Right ventricle myocardium inferior (tissue), 1 donor: ENCODE data around the gene DRD3. TPM values are rescaled to one million over a fixed set of nuclear protein-coding genes. Genes with fewer than 3 reads are reported as not detected.

Experiments
- ATAC-seq: fragments of 200-7000 bp; cut with Tn5 transposase; one replicate; pipeline ENCODE4 v1.9.1; 2020; ENCODE audit warnings: mild to moderate bottlenecking, moderate library complexity
- DNase-seq: peaks from one replicate; pipeline ENCODE4 v3.0.0; 2021; ENCODE audit errors: missing footprints
- intact Hi-C: fragments of 100-400 bp; cut with DNase I; formaldehyde crosslinking; loops from one replicate; pipeline ENCODE4 v1.11.0; 2022
- long read RNA-seq: library from polyadenylated mRNA; unstranded; transcript quantifications from one replicate; pipeline ENCODE4 v2.0.0, GENCODE V29; 2021
- total RNA-seq: library from RNA; stranded (reverse); fragmentation: NEBNext Ultra II Directional; extraction: Animal tissue kit (Norgen Biotek cat#: 25700); gene quantifications from one replicate; pipeline ENCODE4 v1.2.1, GENCODE V29; 2021
- donor health status: DM: no; HTN: yes; CAD: no; lungs with severe emphysema.

DRD3 gene
- total RNA-seq = not detected
- long read RNA-seq = 0 reads

- DNase-seq (no peak), ATAC-seq (no peak)
- intact Hi-C loops = no loop called here
Observed at GRCh38 chr3:114178770-114179368, at the start of gene DRD3. Gene DRD3, minus strand, starts transcription at chr3:114179052. Its CDS starts 7,060 bp downstream, at chr3:114171992.

GRCh38 chr3:114227076-114227475 is 48.2 kb upstream of the DRD3 start:
- intact Hi-C loops = no loop called here
- ATAC-seq (no peak), DNase-seq (no peak)

- intact Hi-C loops = no loop called here
- DNase-seq (no peak), ATAC-seq (no peak)
Observed at GRCh38 chr3:114226313-114226712, 47.5 kb upstream of the DRD3 start.

- no peak for DNase-seq
- intact Hi-C loops = no loop called here
- ATAC-seq = no peak
Observed at GRCh38 chr3:114223143-114223542, 44.3 kb upstream of the DRD3 start.

- DNase-seq (no peak), ATAC-seq (no peak)
- intact Hi-C loops = no loop called here
Observed at GRCh38 chr3:114221881-114222264, 43.0 kb upstream of the DRD3 start.

GRCh38 chr3:114221165-114221880 is 42.5 kb upstream of the DRD3 start:
- intact Hi-C loops = no loop called here
- peak; percentile 96 for ATAC-seq
- DNase-seq = no peak

GRCh38 chr3:114219741-114220140 is 40.9 kb upstream of the DRD3 start:
- DNase-seq (no peak), ATAC-seq (no peak)
- intact Hi-C loops = no loop called here

GRCh38 chr3:114218578-114219185 is 39.8 kb upstream of the DRD3 start:
- intact Hi-C loops = no loop called here
- no peak for DNase-seq
- ATAC-seq = no peak

GRCh38 chr3:114218006-114218405 is 39.2 kb upstream of the DRD3 start:
- intact Hi-C loops = no loop called here
- ATAC-seq (no peak), DNase-seq (no peak)

GRCh38 chr3:114217266-114217665 is 38.4 kb upstream of the DRD3 start:
- DNase-seq (no peak), ATAC-seq (no peak)
- intact Hi-C loops = no loop called here

- ATAC-seq (no peak), DNase-seq (no peak)
- intact Hi-C loops = no loop called here
Observed at GRCh38 chr3:114216186-114216970, 37.5 kb upstream of the DRD3 start.

- DNase-seq = no peak
- intact Hi-C loops = no loop called here
- no peak for ATAC-seq
Observed at GRCh38 chr3:114214542-114215341, 35.9 kb upstream of the DRD3 start.

- peak; percentile 44 for ATAC-seq
- no peak for DNase-seq
Observed at GRCh38 chr3:114213627-114214541, 35.0 kb upstream of the DRD3 start.

GRCh38 chr3:114213292-114213626 is 34.4 kb upstream of the DRD3 start:
- no peak for DNase-seq
- intact Hi-C loops = no loop called here
- no peak for ATAC-seq

More at GRCh38 chr3:114213627-114214541, 35.0 kb upstream of the DRD3 start:
- intact Hi-C loops = no loop called here

GRCh38 chr3:114212646-114213045 is 33.8 kb upstream of the DRD3 start:
- DNase-seq = no peak

GRCh38 chr3:114207768-114208167 is 28.9 kb upstream of the DRD3 start:
- DNase-seq (no peak), ATAC-seq (no peak)
- intact Hi-C loops = no loop called here

More at GRCh38 chr3:114212646-114213045, 33.8 kb upstream of the DRD3 start:
- intact Hi-C loops = no loop called here
- no peak for ATAC-seq

GRCh38 chr3:114206342-114206741 is 27.5 kb upstream of the DRD3 start:
- ATAC-seq (no peak), DNase-seq (no peak)
- intact Hi-C loops = no loop called here

- intact Hi-C loops = no loop called here
- ATAC-seq (no peak), DNase-seq (no peak)
Observed at GRCh38 chr3:114205541-114205940, 26.7 kb upstream of the DRD3 start.
